ENCODE results near the gene RAD51B. TPM values are rescaled to one million over a fixed set of nuclear protein-coding genes. Genes with fewer than 3 reads are reported as not detected.

The RAD51B gene
- total RNA-seq, 1 donor from 2014 or later, result 16.7 TPM

DNA sequence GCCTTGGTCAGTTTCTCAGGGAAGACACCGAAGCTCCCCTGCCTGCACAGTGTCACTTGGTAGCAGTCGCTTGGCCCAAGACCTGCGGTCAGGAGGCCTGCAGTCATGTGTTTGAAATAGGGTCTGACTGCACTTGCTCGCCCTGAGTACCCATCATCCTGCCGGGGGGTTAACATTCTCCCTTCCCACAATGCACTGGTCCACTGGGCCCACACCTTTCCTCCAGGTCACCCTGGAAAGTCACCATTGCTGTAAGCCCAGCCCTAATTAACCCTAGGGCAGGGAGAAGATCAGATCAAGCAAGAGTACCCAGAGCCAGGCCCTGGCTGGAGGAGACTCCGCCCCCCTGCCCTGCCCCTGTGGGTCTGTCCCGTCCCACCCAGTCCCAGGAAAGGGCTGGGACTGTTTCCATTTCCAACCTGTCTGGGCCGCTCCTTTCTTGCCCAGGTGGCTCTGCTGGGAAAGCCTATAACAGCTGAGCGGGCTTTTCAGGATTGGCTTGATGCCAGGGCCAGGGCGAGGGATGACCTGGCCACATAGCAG is 886.2 kb downstream of the RAD51B start:
- Mint-ChIP-seq H3K4me1 (peaks cover 6% of the 10 kb centered on the region), H3K27ac (ENCODE audit: unreplicated experiment) (no peak overlapping the region), H3K27me3 (ENCODE audit: low read depth) (no peaks in the 10 kb centered on the region), H3K9me3 (peaks cover 5% of the 10 kb centered on the region), H3K36me3 (ENCODE audit: low read depth) (no peaks in the 10 kb centered on the region), H3K4me3 (no peak overlapping the region)
- no peak for DNase-seq (ENCODE audit: low read depth, low spot score)
- TF ChIP-seq CTCF (conservative IDR thresholded peaks at IDR 0.05), result no peak

DNA sequence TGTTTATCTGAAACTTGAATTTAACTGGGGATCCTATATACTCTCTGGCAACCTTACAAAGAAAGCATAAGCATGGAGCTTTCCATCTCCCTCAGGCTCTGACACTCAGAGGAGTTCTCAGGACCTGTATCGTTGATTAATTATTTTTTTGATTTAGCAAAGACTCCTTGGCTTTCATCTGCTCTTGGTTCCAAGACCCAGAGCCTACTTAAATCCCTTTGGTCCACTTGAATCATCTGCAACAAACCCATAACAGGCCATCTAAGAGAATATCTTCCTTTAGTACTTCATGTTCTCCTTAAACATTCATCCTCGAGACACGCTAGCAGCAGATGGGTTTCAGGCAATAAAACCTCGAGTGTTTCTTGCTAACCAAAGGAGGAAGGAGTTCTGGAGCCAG is 887.9 kb downstream of the RAD51B start:
- Mint-ChIP-seq H3K9me3 (peaks cover 5% of the 10 kb centered on the region), H3K27ac (ENCODE audit: unreplicated experiment) (no peak overlapping the region), H3K27me3 (ENCODE audit: low read depth) (no peaks in the 10 kb centered on the region), H3K36me3 (ENCODE audit: low read depth) (no peaks in the 10 kb centered on the region), H3K4me3 (no peak overlapping the region), H3K4me1 (no peaks in the 10 kb centered on the region)
- no peak for DNase-seq (ENCODE audit: low read depth, low spot score)
- no peak for TF ChIP-seq CTCF (conservative IDR thresholded peaks at IDR 0.05)

DNA sequence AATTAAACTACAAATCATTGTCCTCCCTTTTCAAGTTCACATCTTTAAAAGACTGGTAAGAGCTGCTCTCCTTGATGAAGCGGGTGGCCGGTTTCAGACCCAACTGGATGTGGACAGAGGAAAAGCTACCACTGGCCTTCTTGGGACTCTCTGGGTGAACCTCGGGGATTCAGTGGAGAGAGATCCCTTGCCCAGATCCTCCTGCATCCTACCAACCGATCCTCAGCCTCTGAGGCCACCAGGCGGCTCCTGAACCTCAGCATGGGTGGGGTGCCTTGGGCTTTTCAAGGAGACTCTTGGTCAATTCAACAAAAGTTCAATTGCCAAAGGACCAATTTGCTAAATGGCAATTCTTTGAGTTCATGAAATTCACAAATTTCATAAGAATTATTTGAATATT is 888.8 kb downstream of the RAD51B start:
- Mint-ChIP-seq H3K9me3 (peaks cover 5% of the 10 kb centered on the region), H3K27me3 (ENCODE audit: low read depth) (no peaks in the 10 kb centered on the region), H3K36me3 (ENCODE audit: low read depth) (no peaks in the 10 kb centered on the region), H3K27ac (ENCODE audit: unreplicated experiment) (no peak overlapping the region), H3K4me1 (no peaks in the 10 kb centered on the region), H3K4me3 (no peak overlapping the region)
- DNase-seq (ENCODE audit: low read depth, low spot score), result no peak
- no peak for TF ChIP-seq CTCF (conservative IDR thresholded peaks at IDR 0.05)

DNA sequence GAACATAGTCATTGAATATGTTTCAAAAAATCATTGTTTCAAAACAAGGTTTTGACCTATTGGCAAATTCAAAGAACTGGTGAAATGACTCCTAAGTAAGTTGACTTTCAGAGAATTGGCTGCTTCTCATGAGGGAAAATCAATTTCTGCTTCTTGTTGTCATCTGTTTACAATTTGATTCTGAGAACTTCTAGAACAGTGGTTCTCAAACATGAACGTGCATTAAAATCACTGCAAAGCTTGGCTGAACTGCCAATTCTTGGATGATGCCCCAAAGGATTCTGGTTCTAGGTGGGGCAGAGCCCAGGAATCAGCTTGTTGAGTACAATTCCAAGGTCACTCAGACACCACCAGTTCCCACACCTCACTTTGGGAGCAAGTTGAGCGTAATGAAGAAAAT is 889.4 kb downstream of the RAD51B start:
- Mint-ChIP-seq H3K4me3 (no peak overlapping the region), H3K27me3 (ENCODE audit: low read depth) (no peaks in the 10 kb centered on the region), H3K36me3 (ENCODE audit: low read depth) (no peaks in the 10 kb centered on the region), H3K4me1 (no peaks in the 10 kb centered on the region), H3K27ac (ENCODE audit: unreplicated experiment) (no peak overlapping the region), H3K9me3 (peaks cover 5% of the 10 kb centered on the region)
- no peak for DNase-seq (ENCODE audit: low read depth, low spot score)
- TF ChIP-seq CTCF (conservative IDR thresholded peaks at IDR 0.05), result no peak

- no peak for DNase-seq (ENCODE audit: low read depth, low spot score)
Measured at GRCh38 chr14:68710776-68711175, 891.2 kb downstream of the RAD51B start.

More at GRCh38 chr14:68710776-68711175, 891.2 kb downstream of the RAD51B start:
- Mint-ChIP-seq H3K9me3 (peaks cover 5% of the 10 kb centered on the region), H3K27ac (ENCODE audit: unreplicated experiment) (no peak overlapping the region), H3K27me3 (ENCODE audit: low read depth) (no peaks in the 10 kb centered on the region), H3K4me3 (no peak overlapping the region), H3K4me1 (no peaks in the 10 kb centered on the region), H3K36me3 (ENCODE audit: low read depth) (no peaks in the 10 kb centered on the region)
- no peak for TF ChIP-seq CTCF (conservative IDR thresholded peaks at IDR 0.05)
